Keratinocyte (primary cell): ENCODE results near the gene MYEF2.

Experiments
- EZH2 ChIP-seq: IDR thresholded peaks from one replicate; pipeline ENCODE4 v1.6.1; 2012; ENCODE audit warnings: inconsistent platforms, mild to moderate bottlenecking, low read length, moderate library complexity
- TF ChIP-seq, protein P1 (sequence below), 3 experiments: IDR thresholded peaks in 1 of 3; conservative IDR thresholded peaks in 1 of 3; optimal IDR thresholded peaks in 1 of 3; 2 replicates in 2 of 3; 3 replicates in 1 of 3; pipeline versions ENCODE3 to v1.5.1; 2011; ENCODE audit warnings: low read length in 3 of 3, mild to moderate bottlenecking in 3 of 3, moderate library complexity in 2 of 3, control low read depth in 1 of 3, inconsistent platforms in 1 of 3; ENCODE audit not compliant: insufficient read depth in 2 of 3; ENCODE audit errors: extremely low read depth in 1 of 3

DNA sequence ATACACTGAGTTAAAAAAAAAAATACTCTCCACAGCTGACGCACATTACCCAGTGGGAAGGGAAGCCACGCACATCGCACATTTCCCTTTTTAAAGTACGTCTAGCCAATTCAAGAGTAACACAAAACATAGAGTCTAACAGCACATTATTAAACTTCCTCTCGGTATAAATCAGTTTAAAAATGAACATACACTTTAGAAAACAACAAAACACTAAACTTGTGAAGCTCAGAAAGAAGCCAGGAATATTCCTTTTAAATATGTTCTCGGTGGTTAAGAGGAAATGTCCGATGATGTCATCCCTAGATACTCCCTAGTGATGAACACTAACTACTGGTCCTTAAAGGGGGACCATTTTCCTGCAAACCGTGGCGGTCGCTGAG, 721 bp downstream of the MYEF2 start:
- TF ChIP-seq, protein P1, sequence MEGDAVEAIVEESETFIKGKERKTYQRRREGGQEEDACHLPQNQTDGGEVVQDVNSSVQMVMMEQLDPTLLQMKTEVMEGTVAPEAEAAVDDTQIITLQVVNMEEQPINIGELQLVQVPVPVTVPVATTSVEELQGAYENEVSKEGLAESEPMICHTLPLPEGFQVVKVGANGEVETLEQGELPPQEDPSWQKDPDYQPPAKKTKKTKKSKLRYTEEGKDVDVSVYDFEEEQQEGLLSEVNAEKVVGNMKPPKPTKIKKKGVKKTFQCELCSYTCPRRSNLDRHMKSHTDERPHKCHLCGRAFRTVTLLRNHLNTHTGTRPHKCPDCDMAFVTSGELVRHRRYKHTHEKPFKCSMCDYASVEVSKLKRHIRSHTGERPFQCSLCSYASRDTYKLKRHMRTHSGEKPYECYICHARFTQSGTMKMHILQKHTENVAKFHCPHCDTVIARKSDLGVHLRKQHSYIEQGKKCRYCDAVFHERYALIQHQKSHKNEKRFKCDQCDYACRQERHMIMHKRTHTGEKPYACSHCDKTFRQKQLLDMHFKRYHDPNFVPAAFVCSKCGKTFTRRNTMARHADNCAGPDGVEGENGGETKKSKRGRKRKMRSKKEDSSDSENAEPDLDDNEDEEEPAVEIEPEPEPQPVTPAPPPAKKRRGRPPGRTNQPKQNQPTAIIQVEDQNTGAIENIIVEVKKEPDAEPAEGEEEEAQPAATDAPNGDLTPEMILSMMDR (optimal IDR thresholded peaks at IDR 0.05 in 1 of 3, IDR thresholded peaks at IDR 0.05 in 1 of 3, conservative IDR thresholded peaks at IDR 0.05 in 1 of 3; ENCODE audit: extremely low read depth in 1 of 3, insufficient read depth in 2 of 3, low read length in 3 of 3): no peak
- TF ChIP-seq EZH2: no peak
